K562 (cell line): ENCODE results near the gene CELSR1. TPM values are rescaled to one million over a fixed set of nuclear protein-coding genes. Genes with fewer than 3 reads are reported as not detected.

Experiments
- ATAC-seq: fragments of 200-7000 bp; cut with Tn5 transposase; 3 replicates; pipeline ENCODE4 v1.9.1; 2020; ENCODE audit warnings: moderate library complexity
- BruUV-seq: library from RNA; stranded (reverse); fragments of 400-500 nt; replicated peaks from 2 replicates; lab custom pipeline; 2021; lab: Mats Ljungman, UMichigan
- CTCF ChIA-PET: fragments of 300-600 bp; formaldehyde crosslinking; extraction: SDS; loops from one replicate; lab custom pipeline; 2021; ENCODE audit warnings: low intra/inter-chr PET ratio; lab: Yijun Ruan, JAX
- POLR2A ChIA-PET: fragments of 300-600, 350-650 bp; sonication (Branson Sonifier 250); formaldehyde crosslinking; extraction: SDS; loops from one replicate; lab custom pipeline; 2021; ENCODE audit warnings: antibody characterized with exemption, inconsistent platforms; lab: Yijun Ruan, JAX
- DNase-seq, 4 experiments: peaks; one replicate each; pipeline versions ENCODE4 v3.0.0 to v3.0.0-alpha.2; 2011 to 2018; ENCODE audit warnings: low spot score in 3 of 4, mixed read lengths in 3 of 4; ENCODE audit errors: extremely low read depth in 1 of 4
- FAIRE-seq: peaks from 2 replicates; lab custom pipeline; 2011; peaks lifted over from hg19 to GRCh38; lab: Jason Lieb, UNC
- H2AFZ ChIP-seq: 2 replicates; pipeline ENCODE4 v1.6.0; 2011; ENCODE audit warnings: low read depth, low read length, control low read depth, inconsistent platforms
- H3K27ac ChIP-seq: fragments of 200-600 bp; 3 replicates; pipeline ENCODE4 v1.8.0; 2011; ENCODE audit warnings: low read depth, mild to moderate bottlenecking, control low read depth, inconsistent platforms, low read length, moderate library complexity, mixed read lengths; ENCODE audit errors: extremely low read depth
- H3K27me3 ChIP-seq, 2 experiments: fragments of 300-600 bp in 1 of 2; 2 replicates in 1 of 2; 3 replicates in 1 of 2; pipeline versions ENCODE4 v1.6.0 to v1.8.0; 2011; ENCODE audit warnings: inconsistent platforms in 2 of 2, low read length in 2 of 2, mild to moderate bottlenecking in 1 of 2, mixed read lengths in 1 of 2, moderate library complexity in 1 of 2; ENCODE audit not compliant: control insufficient read depth in 2 of 2, insufficient read depth in 2 of 2
- H3K36me3 ChIP-seq: fragments of 300-600 bp; 3 replicates; pipeline ENCODE4 v1.8.0; 2011; ENCODE audit warnings: mild to moderate bottlenecking, low read length, inconsistent platforms; ENCODE audit not compliant: control insufficient read depth, insufficient read depth
- H3K4me1 ChIP-seq, 2 experiments: fragments of 200-600 bp in 1 of 2; replicated peaks in 1 of 2; 2 replicates in 1 of 2; 3 replicates in 1 of 2; pipeline versions ENCODE4 v1.5.1 to v1.8.0; 2011; ENCODE audit warnings: inconsistent platforms in 2 of 2, low read length in 2 of 2, mild to moderate bottlenecking in 1 of 2, mixed read lengths in 1 of 2, moderate library complexity in 1 of 2; ENCODE audit not compliant: control insufficient read depth in 2 of 2, insufficient read depth in 2 of 2
- H3K4me2 ChIP-seq: 2 replicates; pipeline ENCODE4 v1.6.1; 2011; ENCODE audit warnings: low read length, control low read depth, inconsistent platforms, mixed read lengths; ENCODE audit not compliant: insufficient read depth
- H3K4me3 ChIP-seq: fragments of 200-600 bp; sonication (generic), shearing (Covaris generic); 2 replicates; pipeline ENCODE4 v1.5.1; 2016; ENCODE audit warnings: control low read depth, inconsistent platforms
- H3K79me2 ChIP-seq: fragments of 200-600 bp; 3 replicates; pipeline ENCODE4 v1.8.0; 2011; ENCODE audit warnings: low read length, inconsistent platforms; ENCODE audit not compliant: control insufficient read depth, insufficient read depth
- H3K9ac ChIP-seq, 2 experiments: 2 replicates each; pipeline versions ENCODE4 v1.6.0 to v1.6.1; 2011; ENCODE audit warnings: low read depth in 2 of 2, low read length in 2 of 2, control low read depth in 1 of 2, inconsistent platforms in 1 of 2, mild to moderate bottlenecking in 1 of 2, mixed read lengths in 1 of 2; ENCODE audit not compliant: insufficient read depth in 1 of 2
- H3K9me1 ChIP-seq: one replicate; pipeline ENCODE4 v1.6.0; 2011; ENCODE audit warnings: inconsistent platforms, mild to moderate bottlenecking, low read length, moderate library complexity; ENCODE audit not compliant: control insufficient read depth, insufficient read depth
- H3K9me3 ChIP-seq: replicated peaks from 2 replicates; pipeline ENCODE4 v1.5.1; 2011; ENCODE audit warnings: low read depth, low read length, inconsistent platforms; ENCODE audit not compliant: control insufficient read depth, insufficient read depth
- H4K20me1 ChIP-seq: replicated peaks from 2 replicates; pipeline ENCODE4 v1.6.1; 2011; ENCODE audit warnings: low read length, inconsistent platforms, mixed read lengths; ENCODE audit not compliant: control insufficient read depth, insufficient read depth
- CBX1 ChIP-seq: sonication (generic); IDR thresholded peaks from 2 replicates; pipeline ENCODE4 v1.6.1; 2016; ENCODE audit warnings: antibody characterized with exemption, low read depth, mild to moderate bottlenecking
- CTCF ChIP-seq, 3 experiments: IDR thresholded peaks in 2 of 3; conservative IDR thresholded peaks in 1 of 3; 2 replicates each; pipeline ENCODE4 v1.5.1; 2011 to 2012; ENCODE audit warnings: low read length in 3 of 3, mild to moderate bottlenecking in 3 of 3, control low read depth in 2 of 3, improper control_type of control experiment in 1 of 3, inconsistent platforms in 1 of 3, low read depth in 1 of 3, mixed read lengths in 1 of 3, moderate library complexity in 1 of 3; ENCODE audit not compliant: insufficient read depth in 2 of 3
- ELF4 ChIP-seq: fragments of 450-650 bp; formaldehyde crosslinking; IDR thresholded peaks from 2 replicates; pipeline ENCODE4 v1.4.0; 2022; ENCODE audit warnings: missing genetic modification characterization
- FOXA3 ChIP-seq, 2 experiments: fragments of 450-650 bp in 1 of 2; sonication (generic) in 1 of 2; formaldehyde crosslinking; IDR thresholded peaks in 1 of 2; conservative IDR thresholded peaks in 1 of 2; 2 replicates each; pipeline versions ENCODE4 v1.4.0 to v1.8.0; 2020 to 2022; ENCODE audit warnings: mild to moderate bottlenecking in 2 of 2, missing genetic modification reagents in 1 of 2
- KDM1A ChIP-seq, 2 experiments: fragments of 450-650 bp; IDR thresholded peaks; 2 replicates each; pipeline ENCODE4 v1.6.1; 2016; ENCODE audit warnings: mild to moderate bottlenecking in 2 of 2
- KLF6 ChIP-seq: fragments of 250-450 bp; sonication (Bioruptor Pico); IDR thresholded peaks from 2 replicates; pipeline ENCODE4 v1.4.0; 2020; ENCODE audit warnings: mild to moderate bottlenecking, moderate library complexity, borderline replicate concordance
- RCOR1 ChIP-seq, 2 experiments: IDR thresholded peaks; 2 replicates each; pipeline ENCODE4 v1.6.1; 2012; ENCODE audit warnings: low read depth in 2 of 2, low read length in 2 of 2, borderline replicate concordance in 1 of 2, improper control_type of control experiment in 1 of 2
- ZNF507 ChIP-seq: conservative IDR thresholded peaks from 2 replicates; pipeline ENCODE4 v1.6.1; 2017; ENCODE audit warnings: missing genetic modification characterization, missing compliant biosample characterization
- WGBS: fragments of 100-300 bp; shearing (Covaris generic); methylation state at CpG from one replicate; pipeline ENCODE4 v1.1.6; 2016; ENCODE audit warnings: low coverage, mixed read lengths; ENCODE audit not compliant: insufficient coverage; ENCODE audit errors: missing lambda C conversion rate; 5-methylcytosine and 5-hydroxymethylcytosine counted together
- in situ Hi-C: fragments of 300-500 bp; cut with MboI; formaldehyde crosslinking; loops from 4 replicates; pipeline ENCODE4 v1.15.0; 2018; ENCODE audit warnings: inconsistent platforms, mixed read lengths
- intact Hi-C: fragments of 100-400 bp; cut with micrococcal nuclease; formaldehyde crosslinking; loops from 2 replicates; pipeline ENCODE4 v1.14.2; 2022
- polyA plus RNA-seq, 8 experiments: library from polyadenylated mRNA; depleted of rRNA in 4 of 8; stranded (reverse) in 5 of 8; unstranded in 3 of 8; fragments of >200 nt; fragmentation: Nextera tagmentation in 2 of 8; fragmentation: Illumina TruSeq in 1 of 8; extraction: Ambion mirVana in 2 of 8; extraction: Trizol in 1 of 8; gene quantifications; 2 replicates each; pipeline versions ENCODE4 v1.2.1 to v1.2.3, GENCODE V29; 2011 to 2014; ENCODE audit warnings: inconsistent platforms in 1 of 8, missing spikeins in 1 of 8
- total RNA-seq, 7 experiments: library from RNA; depleted of rRNA in 6 of 7; stranded (reverse); fragments of >200 nt in 6 of 7; fragmentation: Illumina TruSeq in 2 of 7; extraction: Trizol in 2 of 7; gene quantifications; 2 replicates each; pipeline versions ENCODE4 v1.2.1 to v1.2.3, GENCODE V29; 2011 to 2021; ENCODE audit warnings: low replicate concordance in 1 of 7
- TF ChIP-seq, protein P1 (sequence below), 2 experiments: fragments of 450-650 bp in 1 of 2; sonication (generic) in 1 of 2; formaldehyde crosslinking in 1 of 2; IDR thresholded peaks; 2 replicates each; pipeline versions ENCODE4 v1.7.1 to v1.9.0; 2016 to 2022; ENCODE audit warnings: inconsistent platforms in 1 of 2, mild to moderate bottlenecking in 1 of 2, missing genetic modification reagents in 1 of 2

Gene CELSR1
- total and polyA plus RNA-seq, 9 of the 15 experiments (the other 6 are each of a cell fraction or from before 2014, with no cell fraction given) = under 0.01 to 0.09 TPM; not detected in 7

DNA sequence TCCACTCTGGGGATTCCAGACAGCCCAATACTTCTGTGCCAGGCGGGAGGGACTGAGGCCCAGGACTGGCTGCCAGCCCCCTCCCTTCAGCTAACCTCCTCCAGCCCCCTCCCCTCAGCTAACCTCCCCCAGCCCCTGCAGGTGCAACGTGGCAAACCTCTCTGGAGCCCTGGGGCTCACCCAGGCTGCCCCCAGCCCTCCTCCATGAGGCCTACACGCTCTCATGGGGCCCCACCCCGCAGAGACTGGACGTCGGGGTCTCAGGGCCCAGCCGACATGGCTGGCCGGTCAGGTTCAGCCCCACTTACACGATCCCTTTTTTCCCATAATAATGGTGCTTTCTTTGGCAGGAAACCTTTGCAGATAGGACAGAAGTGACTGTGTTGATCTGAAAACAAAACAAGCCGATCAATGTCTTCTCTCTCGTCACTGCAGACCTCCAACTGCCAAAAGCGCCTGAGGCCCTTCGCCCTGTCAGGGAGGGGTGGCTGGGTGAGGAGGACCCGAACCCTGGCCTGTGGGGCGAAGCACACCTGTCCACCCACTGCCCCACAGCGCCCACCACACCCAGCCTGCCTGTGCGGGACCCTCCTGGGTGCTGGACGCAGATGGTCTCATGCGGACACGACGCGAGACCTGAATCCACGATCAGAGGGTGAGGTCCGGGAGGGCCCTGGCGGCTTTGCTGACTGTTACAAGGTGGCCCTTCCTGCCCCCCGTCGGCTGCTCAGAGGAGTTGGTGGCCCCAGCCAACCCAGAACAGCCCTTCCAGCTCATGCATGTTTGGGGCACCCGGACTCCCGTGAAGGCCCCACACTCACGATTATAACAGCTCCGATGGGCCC lies 168.3 kb downstream of the CELSR1 start:
- in situ Hi-C loops = loop anchor here (5.0 kb wide), 1 partner anchor 173 kb away; no protein-coding TSS in a partner anchor
- H3K79me2 ChIP-seq = no peaks in the 10 kb centered on the region
- no peaks in the 10 kb centered on the region for H3K36me3 ChIP-seq
- peaks cover 6% of the 10 kb centered on the region for H4K20me1 ChIP-seq
- H3K27me3 ChIP-seq = peaks cover 0 to 28% of the 10 kb centered on the region in 2 experiments; a peak in 4 of 5 replicates
- H3K4me3 ChIP-seq = no peak overlapping the region
- 10% methylated on average over 15 of the region's 31 CpGs for WGBS
- H3K9me1 ChIP-seq = no peaks in the 10 kb centered on the region
- H3K9ac ChIP-seq = no peak overlapping the region
- no TSS peak for BruUV-seq
- H3K4me1 ChIP-seq = peaks cover 0 to 27% of the 10 kb centered on the region in 2 experiments; a peak in 2 of 5 replicates
- FAIRE-seq = no peak
- no peak for DNase-seq
- no peaks in the 10 kb centered on the region for H3K9me3 ChIP-seq
- no peak for ATAC-seq
- no peak overlapping the region for H3K4me2 ChIP-seq
- ChIA-PET CTCF (interaction anchor here (1.7 kb wide), 1 partner anchor 22 kb away, joined by 10 read pairs; no protein-coding TSS in a partner anchor), POLR2A (no interaction called here)
- H3K27ac ChIP-seq = no peak overlapping the region
- no peak overlapping the region for H2AFZ ChIP-seq
- intact Hi-C loops = no loop called here
- no peak for TF ChIP-seq FOXA3 (CRISPR knock-in tag; conservative IDR thresholded peaks at IDR 0.05 in 1 of 2, IDR thresholded peaks at IDR 0.05 in 1 of 2)
- TF ChIP-seq ZNF507 (tag) = no peak
- TF ChIP-seq RCOR1 (IDR thresholded peaks at IDR 0.05; ENCODE audit: borderline replicate concordance in 1 of 2, low read depth in 2 of 2, low read length in 2 of 2) = no peak
- no peak for TF ChIP-seq ELF4 (CRISPR knock-in tag)
- no peak for TF ChIP-seq KLF6 (CRISPR knock-in tag)
- TF ChIP-seq CBX1 = no peak
- TF ChIP-seq KDM1A (IDR thresholded peaks at IDR 0.05) = no peak
- no peak for TF ChIP-seq CTCF (IDR thresholded peaks at IDR 0.05 in 2 of 3, conservative IDR thresholded peaks at IDR 0.05 in 1 of 3; ENCODE audit: insufficient read depth in 2 of 3, low read depth in 1 of 3, low read length in 3 of 3)
- TF ChIP-seq, protein P1, sequence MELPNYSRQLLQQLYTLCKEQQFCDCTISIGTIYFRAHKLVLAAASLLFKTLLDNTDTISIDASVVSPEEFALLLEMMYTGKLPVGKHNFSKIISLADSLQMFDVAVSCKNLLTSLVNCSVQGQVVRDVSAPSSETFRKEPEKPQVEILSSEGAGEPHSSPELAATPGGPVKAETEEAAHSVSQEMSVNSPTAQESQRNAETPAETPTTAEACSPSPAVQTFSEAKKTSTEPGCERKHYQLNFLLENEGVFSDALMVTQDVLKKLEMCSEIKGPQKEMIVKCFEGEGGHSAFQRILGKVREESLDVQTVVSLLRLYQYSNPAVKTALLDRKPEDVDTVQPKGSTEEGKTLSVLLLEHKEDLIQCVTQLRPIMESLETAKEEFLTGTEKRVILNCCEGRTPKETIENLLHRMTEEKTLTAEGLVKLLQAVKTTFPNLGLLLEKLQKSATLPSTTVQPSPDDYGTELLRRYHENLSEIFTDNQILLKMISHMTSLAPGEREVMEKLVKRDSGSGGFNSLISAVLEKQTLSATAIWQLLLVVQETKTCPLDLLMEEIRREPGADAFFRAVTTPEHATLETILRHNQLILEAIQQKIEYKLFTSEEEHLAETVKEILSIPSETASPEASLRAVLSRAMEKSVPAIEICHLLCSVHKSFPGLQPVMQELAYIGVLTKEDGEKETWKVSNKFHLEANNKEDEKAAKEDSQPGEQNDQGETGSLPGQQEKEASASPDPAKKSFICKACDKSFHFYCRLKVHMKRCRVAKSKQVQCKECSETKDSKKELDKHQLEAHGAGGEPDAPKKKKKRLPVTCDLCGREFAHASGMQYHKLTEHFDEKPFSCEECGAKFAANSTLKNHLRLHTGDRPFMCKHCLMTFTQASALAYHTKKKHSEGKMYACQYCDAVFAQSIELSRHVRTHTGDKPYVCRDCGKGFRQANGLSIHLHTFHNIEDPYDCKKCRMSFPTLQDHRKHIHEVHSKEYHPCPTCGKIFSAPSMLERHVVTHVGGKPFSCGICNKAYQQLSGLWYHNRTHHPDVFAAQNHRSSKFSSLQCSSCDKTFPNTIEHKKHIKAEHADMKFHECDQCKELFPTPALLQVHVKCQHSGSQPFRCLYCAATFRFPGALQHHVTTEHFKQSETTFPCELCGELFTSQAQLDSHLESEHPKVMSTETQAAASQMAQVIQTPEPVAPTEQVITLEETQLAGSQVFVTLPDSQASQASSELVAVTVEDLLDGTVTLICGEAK (IDR thresholded peaks at IDR 0.05) = no peak
- TF ChIP-seq, protein P1 (CRISPR knock-in tag; IDR thresholded peaks at IDR 0.05) = no peak
